ENCODE data around the gene LCN1. TPM values are rescaled to one million over a fixed set of nuclear protein-coding genes. Genes with fewer than 3 reads are reported as not detected.

LCN1 gene
- total RNA-seq, 1 experiment from 2014 or later = not detected

- no TSS peak for BruUV-seq (replicated peaks)
- no peaks in the 10 kb centered on the region for H3K27me3 Mint-ChIP-seq (ENCODE audit: insufficient read depth, unreplicated experiment)
- peaks cover 17% of the 10 kb centered on the region for H3K36me3 Mint-ChIP-seq (ENCODE audit: insufficient read depth, unreplicated experiment)
- ChIA-PET POLR2A (interaction anchor here (0.6 to 1.3 kb wide), 11 partner anchors 8 to 1168 kb away, joined by 3 to 14 read pairs (median 3); partner anchors contain the start of gene MRPS2), CTCF (interaction anchor here (0.7 to 0.9 kb wide), 4 partner anchors 17 to 1203 kb away, joined by 3 to 5 read pairs (median 4); a partner anchor contains a TSS)
- TF ChIP-seq, protein P1, sequence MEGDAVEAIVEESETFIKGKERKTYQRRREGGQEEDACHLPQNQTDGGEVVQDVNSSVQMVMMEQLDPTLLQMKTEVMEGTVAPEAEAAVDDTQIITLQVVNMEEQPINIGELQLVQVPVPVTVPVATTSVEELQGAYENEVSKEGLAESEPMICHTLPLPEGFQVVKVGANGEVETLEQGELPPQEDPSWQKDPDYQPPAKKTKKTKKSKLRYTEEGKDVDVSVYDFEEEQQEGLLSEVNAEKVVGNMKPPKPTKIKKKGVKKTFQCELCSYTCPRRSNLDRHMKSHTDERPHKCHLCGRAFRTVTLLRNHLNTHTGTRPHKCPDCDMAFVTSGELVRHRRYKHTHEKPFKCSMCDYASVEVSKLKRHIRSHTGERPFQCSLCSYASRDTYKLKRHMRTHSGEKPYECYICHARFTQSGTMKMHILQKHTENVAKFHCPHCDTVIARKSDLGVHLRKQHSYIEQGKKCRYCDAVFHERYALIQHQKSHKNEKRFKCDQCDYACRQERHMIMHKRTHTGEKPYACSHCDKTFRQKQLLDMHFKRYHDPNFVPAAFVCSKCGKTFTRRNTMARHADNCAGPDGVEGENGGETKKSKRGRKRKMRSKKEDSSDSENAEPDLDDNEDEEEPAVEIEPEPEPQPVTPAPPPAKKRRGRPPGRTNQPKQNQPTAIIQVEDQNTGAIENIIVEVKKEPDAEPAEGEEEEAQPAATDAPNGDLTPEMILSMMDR (IDR thresholded peaks at IDR 0.05; ENCODE audit: unreplicated experiment) = no peak
- no peaks in the 10 kb centered on the region for H3K4me1 Mint-ChIP-seq (ENCODE audit: insufficient read depth, unreplicated experiment)
- H3K4me3 Mint-ChIP-seq (ENCODE audit: unreplicated experiment) = peak overlapping the region; percentile 68
- DNase-seq (ENCODE audit: unreplicated experiment) = peak; percentile 40
- intact Hi-C loops (cut with micrococcal nuclease) = no loop called here
- H3K27ac Mint-ChIP-seq (ENCODE audit: low read depth, unreplicated experiment) = no peak overlapping the region
- H3K9me3 Mint-ChIP-seq (ENCODE audit: unreplicated experiment) = no peaks in the 10 kb centered on the region
Observed at GRCh38 chr9:135480071-135480939, 40.9 kb upstream of the LCN1 start.

DNA sequence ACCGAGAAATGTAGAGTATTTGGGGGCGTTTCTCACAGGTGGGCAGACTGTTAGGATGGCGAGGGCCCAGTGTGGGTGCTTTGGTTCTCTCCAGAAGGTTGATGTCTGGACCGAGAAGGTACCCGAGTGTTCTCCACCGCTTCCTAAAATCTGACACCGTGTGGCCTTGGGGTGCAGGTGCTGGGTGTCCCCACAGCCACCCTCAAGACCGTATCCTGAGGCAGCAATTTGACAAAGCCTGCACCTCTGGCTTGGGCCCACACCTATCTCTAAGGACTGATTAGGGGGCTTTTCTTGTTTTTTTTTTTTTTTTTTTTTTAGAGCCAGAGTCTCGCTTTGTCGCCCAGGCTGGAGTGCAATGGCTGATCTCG lies 40.3 kb upstream of the LCN1 start:
- no peak overlapping the region for H3K27ac Mint-ChIP-seq (ENCODE audit: low read depth, unreplicated experiment)
- DNase-seq (ENCODE audit: unreplicated experiment) = no peak
- H3K4me1 Mint-ChIP-seq (ENCODE audit: insufficient read depth, unreplicated experiment) = no peaks in the 10 kb centered on the region
- CTCF ChIA-PET = interaction anchor here (0.7 to 0.9 kb wide), 5 partner anchors 18 to 1203 kb away, joined by 3 to 5 read pairs (median 3); a partner anchor contains a TSS
- TF ChIP-seq, protein P1 (IDR thresholded peaks at IDR 0.05; ENCODE audit: unreplicated experiment) = no peak
- POLR2A ChIA-PET = interaction anchor here (0.8 to 1.3 kb wide), 6 partner anchors 8 to 24 kb away, joined by 3 to 14 read pairs (median 5); partner anchors contain the start of gene MRPS2
- peaks cover 21% of the 10 kb centered on the region for H3K36me3 Mint-ChIP-seq (ENCODE audit: insufficient read depth, unreplicated experiment)
- intact Hi-C loops (cut with micrococcal nuclease) = no loop called here
- H3K4me3 Mint-ChIP-seq (ENCODE audit: unreplicated experiment) = peak overlapping the region; percentile 68
- no TSS peak for BruUV-seq (replicated peaks)
- no peaks in the 10 kb centered on the region for H3K9me3 Mint-ChIP-seq (ENCODE audit: unreplicated experiment)
- no peaks in the 10 kb centered on the region for H3K27me3 Mint-ChIP-seq (ENCODE audit: insufficient read depth, unreplicated experiment)

DNA sequence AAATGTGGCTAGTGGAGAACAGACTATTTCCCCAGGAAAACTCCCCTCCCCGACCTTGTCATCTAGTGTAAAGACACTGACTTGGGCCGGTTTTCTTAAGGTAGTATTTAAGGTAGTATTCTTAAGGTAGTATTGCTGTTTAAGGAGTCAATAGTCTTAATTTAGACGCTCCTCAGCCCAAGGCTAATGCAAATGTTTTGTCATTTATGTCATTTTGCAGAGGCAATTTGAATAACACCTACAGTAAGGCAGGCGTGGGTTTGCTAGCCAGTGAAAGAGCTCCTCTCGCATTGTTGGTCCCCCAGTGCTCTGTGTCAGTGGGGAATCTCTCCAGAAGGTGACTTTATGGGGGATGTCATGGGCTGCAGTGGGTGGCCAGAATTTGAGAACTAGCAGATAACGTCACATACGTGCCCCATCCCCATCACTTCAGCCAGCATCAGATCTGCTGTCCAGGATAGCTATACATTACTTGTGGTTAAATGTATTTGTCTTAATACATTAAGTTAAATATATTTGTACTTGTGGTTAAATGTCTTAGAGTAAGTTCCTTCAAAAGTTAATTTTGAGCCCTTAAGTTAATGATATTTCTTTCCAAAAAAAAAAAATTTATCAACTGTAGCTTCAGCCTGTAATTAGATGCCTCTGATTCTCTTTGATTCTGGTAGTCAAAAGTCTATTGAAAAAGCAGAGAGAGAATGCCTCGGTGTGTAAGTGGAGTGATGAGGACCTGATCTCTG lies 39.1 kb upstream of the LCN1 start:
- TF ChIP-seq, protein P1 (IDR thresholded peaks at IDR 0.05; ENCODE audit: unreplicated experiment) = no peak
- Mint-ChIP-seq H3K36me3 (ENCODE audit: insufficient read depth, unreplicated experiment) (peaks cover 29% of the 10 kb centered on the region), H3K27me3 (ENCODE audit: insufficient read depth, unreplicated experiment) (no peaks in the 10 kb centered on the region), H3K4me1 (ENCODE audit: insufficient read depth, unreplicated experiment) (no peaks in the 10 kb centered on the region), H3K4me3 (ENCODE audit: unreplicated experiment) (no peak overlapping the region), H3K27ac (ENCODE audit: low read depth, unreplicated experiment) (no peak overlapping the region), H3K9me3 (ENCODE audit: unreplicated experiment) (no peaks in the 10 kb centered on the region)
- ChIA-PET CTCF (interaction anchor here (0.6 to 1.1 kb wide), 4 partner anchors 11 to 78 kb away, joined by 3 to 4 read pairs (median 3); a partner anchor contains a TSS), POLR2A (interaction anchor here (0.7 kb wide), 1 partner anchor 1046 kb away, joined by 3 read pairs; no protein-coding TSS in a partner anchor)
- DNase-seq (ENCODE audit: unreplicated experiment) = no peak
- intact Hi-C loops (cut with micrococcal nuclease) = no loop called here
- BruUV-seq (replicated peaks) = no TSS peak

Measured in MCF 10A (cell line).